HG03175 (cell line): Measurements from ENCODE around the gene UNC50.

Source experiments
- ATAC-seq: cut with Tn5 transposase; IDR thresholded peaks from one replicate; pipeline ENCODE4 v1.9.1; 2021; ENCODE audit warnings: mild to moderate bottlenecking, moderate library complexity; ENCODE audit not compliant: unreplicated experiment

Gene UNC50

GRCh38 chr2:98663511-98664090, 55.2 kb downstream of the UNC50 start:
- ATAC-seq = no peak

GRCh38 chr2:98664323-98664722, 55.9 kb downstream of the UNC50 start:
- ATAC-seq = no peak

GRCh38 chr2:98665677-98666076, 57.3 kb downstream of the UNC50 start:
- ATAC-seq = no peak
